K562 (cell line): ENCODE results near the gene RNU6-1. TPM values are rescaled to one million over a fixed set of nuclear protein-coding genes. Genes with fewer than 3 reads are reported as not detected.
A peak's percentile ranks its signal among the peaks of the same experiment; 100 is the strongest.

Experiments used
- ATAC-seq: fragments of 200-7000 bp; cut with Tn5 transposase; 3 replicates; pipeline ENCODE4 v1.9.1; 2020; ENCODE audit warnings: moderate library complexity
- BruUV-seq: library from RNA; stranded (reverse); fragments of 400-500 nt; replicated peaks from 2 replicates; lab custom pipeline; 2021; lab: Mats Ljungman, UMichigan
- CTCF ChIA-PET: fragments of 300-600 bp; formaldehyde crosslinking; extraction: SDS; loops from one replicate; lab custom pipeline; 2021; ENCODE audit warnings: low intra/inter-chr PET ratio; lab: Yijun Ruan, JAX
- POLR2A ChIA-PET: fragments of 300-600, 350-650 bp; sonication (Branson Sonifier 250); formaldehyde crosslinking; extraction: SDS; loops from one replicate; lab custom pipeline; 2021; ENCODE audit warnings: antibody characterized with exemption, inconsistent platforms; lab: Yijun Ruan, JAX
- DNase-seq, 4 experiments: peaks; one replicate each; pipeline versions ENCODE4 v3.0.0 to v3.0.0-alpha.2; 2011 to 2018; ENCODE audit warnings: low spot score in 3 of 4, mixed read lengths in 3 of 4; ENCODE audit errors: extremely low read depth in 1 of 4
- FAIRE-seq: peaks from 2 replicates; lab custom pipeline; 2011; peaks lifted over from hg19 to GRCh38; lab: Jason Lieb, UNC
- H2AFZ ChIP-seq: 2 replicates; pipeline ENCODE4 v1.6.0; 2011; ENCODE audit warnings: low read depth, low read length, control low read depth, inconsistent platforms
- H3K27ac ChIP-seq: fragments of 200-600 bp; 3 replicates; pipeline ENCODE4 v1.8.0; 2011; ENCODE audit warnings: low read depth, mild to moderate bottlenecking, control low read depth, inconsistent platforms, low read length, moderate library complexity, mixed read lengths; ENCODE audit errors: extremely low read depth
- H3K27me3 ChIP-seq, 2 experiments: fragments of 300-600 bp in 1 of 2; 2 replicates in 1 of 2; 3 replicates in 1 of 2; pipeline versions ENCODE4 v1.6.0 to v1.8.0; 2011; ENCODE audit warnings: inconsistent platforms in 2 of 2, low read length in 2 of 2, mild to moderate bottlenecking in 1 of 2, mixed read lengths in 1 of 2, moderate library complexity in 1 of 2; ENCODE audit not compliant: control insufficient read depth in 2 of 2, insufficient read depth in 2 of 2
- H3K36me3 ChIP-seq: fragments of 300-600 bp; 3 replicates; pipeline ENCODE4 v1.8.0; 2011; ENCODE audit warnings: mild to moderate bottlenecking, low read length, inconsistent platforms; ENCODE audit not compliant: control insufficient read depth, insufficient read depth
- H3K4me1 ChIP-seq, 2 experiments: fragments of 200-600 bp in 1 of 2; replicated peaks in 1 of 2; 2 replicates in 1 of 2; 3 replicates in 1 of 2; pipeline versions ENCODE4 v1.5.1 to v1.8.0; 2011; ENCODE audit warnings: inconsistent platforms in 2 of 2, low read length in 2 of 2, mild to moderate bottlenecking in 1 of 2, mixed read lengths in 1 of 2, moderate library complexity in 1 of 2; ENCODE audit not compliant: control insufficient read depth in 2 of 2, insufficient read depth in 2 of 2
- H3K4me2 ChIP-seq: 2 replicates; pipeline ENCODE4 v1.6.1; 2011; ENCODE audit warnings: low read length, control low read depth, inconsistent platforms, mixed read lengths; ENCODE audit not compliant: insufficient read depth
- H3K4me3 ChIP-seq: fragments of 200-600 bp; sonication (generic), shearing (Covaris generic); 2 replicates; pipeline ENCODE4 v1.5.1; 2016; ENCODE audit warnings: control low read depth, inconsistent platforms
- H3K79me2 ChIP-seq: fragments of 200-600 bp; 3 replicates; pipeline ENCODE4 v1.8.0; 2011; ENCODE audit warnings: low read length, inconsistent platforms; ENCODE audit not compliant: control insufficient read depth, insufficient read depth
- H3K9ac ChIP-seq, 2 experiments: 2 replicates each; pipeline versions ENCODE4 v1.6.0 to v1.6.1; 2011; ENCODE audit warnings: low read depth in 2 of 2, low read length in 2 of 2, control low read depth in 1 of 2, inconsistent platforms in 1 of 2, mild to moderate bottlenecking in 1 of 2, mixed read lengths in 1 of 2; ENCODE audit not compliant: insufficient read depth in 1 of 2
- H3K9me1 ChIP-seq: one replicate; pipeline ENCODE4 v1.6.0; 2011; ENCODE audit warnings: inconsistent platforms, mild to moderate bottlenecking, low read length, moderate library complexity; ENCODE audit not compliant: control insufficient read depth, insufficient read depth
- H3K9me3 ChIP-seq: replicated peaks from 2 replicates; pipeline ENCODE4 v1.5.1; 2011; ENCODE audit warnings: low read depth, low read length, inconsistent platforms; ENCODE audit not compliant: control insufficient read depth, insufficient read depth
- H4K20me1 ChIP-seq: replicated peaks from 2 replicates; pipeline ENCODE4 v1.6.1; 2011; ENCODE audit warnings: low read length, inconsistent platforms, mixed read lengths; ENCODE audit not compliant: control insufficient read depth, insufficient read depth
- ARID3A ChIP-seq: IDR thresholded peaks from 2 replicates; pipeline ENCODE4 v1.6.1; 2012; ENCODE audit warnings: low read depth, low read length, improper control_type of control experiment, borderline replicate concordance
- CBX2 ChIP-seq: fragments of 200-600 bp; sonication (generic); IDR thresholded peaks from one replicate; pipeline ENCODE4 v1.6.1; 2012; ENCODE audit warnings: mild to moderate bottlenecking, low read length, inconsistent platforms; ENCODE audit not compliant: insufficient read depth, poor library complexity, severe bottlenecking
- CBX3 ChIP-seq, 2 experiments: IDR thresholded peaks; 1 replicate in 1 of 2; 2 replicates in 1 of 2; pipeline ENCODE4 v1.6.1; 2012; ENCODE audit warnings: inconsistent platforms in 2 of 2, low read length in 2 of 2, borderline replicate concordance in 1 of 2, control low read depth in 1 of 2
- CBX8 ChIP-seq: fragments of 200-600 bp; sonication (generic); IDR thresholded peaks from 2 replicates; pipeline ENCODE4 v1.6.1; 2012; ENCODE audit warnings: borderline replicate concordance, mixed run types, low read depth, mild to moderate bottlenecking, moderate library complexity, mixed read lengths, low read length, control low read depth, inconsistent platforms; ENCODE audit not compliant: poor library complexity, severe bottlenecking; ENCODE audit errors: extremely low read depth
- ETS2 ChIP-seq: IDR thresholded peaks from 2 replicates; pipeline ENCODE4 v1.6.1; 2016; ENCODE audit warnings: borderline replicate concordance, missing genetic modification characterization, mild to moderate bottlenecking, moderate library complexity, missing compliant biosample characterization; ENCODE audit not compliant: poor library complexity, severe bottlenecking
- HNRNPUL1 ChIP-seq: fragments of 200-400 bp; formaldehyde crosslinking; IDR thresholded peaks from 2 replicates; pipeline ENCODE4 v1.6.1; 2017; ENCODE audit warnings: low read length
- NR4A1 ChIP-seq, 2 experiments: fragments of 250-450 bp in 1 of 2; fragments of 450-650 bp in 1 of 2; sonication (Bioruptor Pico) in 1 of 2; IDR thresholded peaks; 2 replicates each; pipeline versions ENCODE4 v1.4.0 to v1.6.1; 2016 to 2020; ENCODE audit warnings: mild to moderate bottlenecking in 2 of 2, missing compliant biosample characterization in 1 of 2, missing genetic modification characterization in 1 of 2, moderate library complexity in 1 of 2
- RNF2 ChIP-seq: sonication (generic); IDR thresholded peaks from 2 replicates; pipeline ENCODE4 v1.6.1; 2016
- SOX6 ChIP-seq: fragments of 450-650 bp; IDR thresholded peaks from 2 replicates; pipeline ENCODE4 v1.6.1; 2014; ENCODE audit warnings: mild to moderate bottlenecking
- ZC3H8 ChIP-seq: fragments of 450-650 bp; IDR thresholded peaks from 2 replicates; pipeline ENCODE4 v1.6.1; 2017
- ZNF311 ChIP-seq: fragments of 250-450 bp; sonication (Bioruptor Pico); IDR thresholded peaks from 2 replicates; pipeline ENCODE4 v1.4.0; 2020; ENCODE audit warnings: mild to moderate bottlenecking, moderate library complexity
- ZNF436 ChIP-seq: fragments of 250-450, 450-650 bp; sonication (Bioruptor Pico); formaldehyde crosslinking; IDR thresholded peaks from 2 replicates; pipeline ENCODE4 v1.7.0; 2020; ENCODE audit warnings: mild to moderate bottlenecking
- ZNF717 ChIP-seq: fragments of 250-450 bp; sonication (Bioruptor Pico); IDR thresholded peaks from 2 replicates; pipeline ENCODE4 v1.5.0; 2021
- WGBS: fragments of 100-300 bp; shearing (Covaris generic); methylation state at CpG from one replicate; pipeline ENCODE4 v1.1.6; 2016; ENCODE audit warnings: low coverage, mixed read lengths; ENCODE audit not compliant: insufficient coverage; ENCODE audit errors: missing lambda C conversion rate; 5-methylcytosine and 5-hydroxymethylcytosine counted together
- in situ Hi-C: fragments of 300-500 bp; cut with MboI; formaldehyde crosslinking; loops from 4 replicates; pipeline ENCODE4 v1.15.0; 2018; ENCODE audit warnings: inconsistent platforms, mixed read lengths
- intact Hi-C: fragments of 100-400 bp; cut with micrococcal nuclease; formaldehyde crosslinking; loops from 2 replicates; pipeline ENCODE4 v1.14.2; 2022
- polyA plus RNA-seq, 8 experiments: library from polyadenylated mRNA; depleted of rRNA in 4 of 8; stranded (reverse) in 5 of 8; unstranded in 3 of 8; fragments of >200 nt; fragmentation: Nextera tagmentation in 2 of 8; fragmentation: Illumina TruSeq in 1 of 8; extraction: Ambion mirVana in 2 of 8; extraction: Trizol in 1 of 8; gene quantifications; 2 replicates each; pipeline versions ENCODE4 v1.2.1 to v1.2.3, GENCODE V29; 2011 to 2014; ENCODE audit warnings: inconsistent platforms in 1 of 8, missing spikeins in 1 of 8
- total RNA-seq, 7 experiments: library from RNA; depleted of rRNA in 6 of 7; stranded (reverse); fragments of >200 nt in 6 of 7; fragmentation: Illumina TruSeq in 2 of 7; extraction: Trizol in 2 of 7; gene quantifications; 2 replicates each; pipeline versions ENCODE4 v1.2.1 to v1.2.3, GENCODE V29; 2011 to 2021; ENCODE audit warnings: low replicate concordance in 1 of 7

Gene RNU6-1
- total and polyA plus RNA-seq, 9 of the 15 experiments (the other 6 are each of a cell fraction or from before 2014, with no cell fraction given): not detected

DNA sequence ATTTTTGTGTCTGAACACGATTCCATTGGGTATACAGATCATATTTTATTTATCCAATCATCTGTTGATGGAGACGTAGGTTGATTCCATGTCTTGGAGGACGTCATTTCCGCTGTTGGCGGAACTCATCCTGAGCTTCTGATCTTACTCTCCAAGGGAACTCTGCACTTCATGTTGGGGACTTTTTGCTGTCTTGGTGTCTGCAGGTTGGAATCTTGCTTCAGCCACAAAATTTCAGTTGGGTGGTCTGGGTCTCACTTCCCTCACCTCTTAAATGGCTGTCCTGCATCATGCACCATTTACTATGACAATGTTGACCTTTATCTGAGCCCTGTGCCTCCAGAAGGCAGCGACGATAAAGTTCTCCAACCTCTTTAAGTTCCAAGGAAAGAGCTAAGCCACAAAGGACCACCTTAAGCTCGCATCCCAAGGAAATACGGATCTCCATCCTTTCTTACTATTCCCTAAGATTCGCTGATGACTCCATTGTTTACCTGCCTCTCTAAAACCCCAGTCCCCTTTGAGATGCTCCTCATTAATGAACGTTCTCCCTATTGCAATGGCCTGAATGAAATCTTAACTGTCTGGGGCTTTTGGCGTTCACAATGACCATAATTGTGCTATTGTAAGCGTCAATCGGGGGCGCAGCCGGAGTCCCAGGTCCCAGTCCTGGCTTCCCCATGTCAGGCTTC, 23.1 kb upstream of the RNU6-1 start:
- no peak for FAIRE-seq
- Histone ChIP-seq H4K20me1 (no peaks in the 10 kb centered on the region), H3K27me3 (no peaks in the 10 kb centered on the region), H3K4me1 (peaks cover 7 to 12% of the 10 kb centered on the region in 2 experiments; a peak in 4 of 5 replicates), H3K4me3 (peak overlapping the region; percentile 40; the same call in 1 of the 2 replicates), H3K36me3 (no peaks in the 10 kb centered on the region), H3K27ac (no peak overlapping the region), H2AFZ (peak overlapping the region; percentile 98), H3K4me2 (peak overlapping the region; percentile 72), H3K79me2 (no peaks in the 10 kb centered on the region), H3K9me1 (no peaks in the 10 kb centered on the region), H3K9ac (peak overlapping the region; percentile 68 to 89; a peak in 3 of 4 replicates), H3K9me3 (no peaks in the 10 kb centered on the region)
- in situ Hi-C loops: loop anchor here (5.0 kb wide), 1 partner anchor 299 kb away; no protein-coding TSS in a partner anchor
- TF ChIP-seq HNRNPUL1: no peak
- TF ChIP-seq RNF2: no peak
- TF ChIP-seq NR4A1 (CRISPR knock-in tag; IDR thresholded peaks at IDR 0.05): no peak
- TF ChIP-seq NR4A1 (tag; IDR thresholded peaks at IDR 0.05): no peak
- no peak for TF ChIP-seq ETS2 (tag)
- no peak for TF ChIP-seq ZNF717 (CRISPR knock-in tag)
- no peak for TF ChIP-seq ARID3A
- no peak for TF ChIP-seq ZNF436 (CRISPR knock-in tag)
- no peak for TF ChIP-seq SOX6
- TF ChIP-seq CBX8: no peak
- no peak for TF ChIP-seq ZC3H8
- no peak for TF ChIP-seq CBX3 (IDR thresholded peaks at IDR 0.05; ENCODE audit: borderline replicate concordance in 1 of 2, low read length in 2 of 2)
- no peak for TF ChIP-seq ZNF311 (CRISPR knock-in tag)
- TF ChIP-seq CBX2: no peak
- intact Hi-C loops: loop anchor here (1.0 to 5.0 kb wide), 4 partner anchors 74 to 349 kb away; no protein-coding TSS in a partner anchor
- ChIA-PET POLR2A (interaction anchor here (0.7 to 1.2 kb wide), 5 partner anchors 20 to 916 kb away, joined by 3 to 4 read pairs (median 3); no protein-coding TSS in a partner anchor), CTCF (interaction anchor here (0.6 to 2.3 kb wide), 11 partner anchors 14 to 956 kb away, joined by 3 to 13 read pairs (median 4); no protein-coding TSS in a partner anchor)
- no peak for DNase-seq
- WGBS: 32% methylated on average over 16 of the region's 16 CpGs
- peak; percentile 24 for ATAC-seq
- BruUV-seq: no TSS peak
